Occipital lobe (tissue), 2 donors: ENCODE results near the gene TMOD3. TPM values are rescaled to one million over a fixed set of nuclear protein-coding genes. Genes with fewer than 3 reads are reported as not detected.

Experiments used
- DNase-seq: peaks from one replicate; lab custom pipeline; 2025; lab: John Stamatoyannopoulos, UW
- total RNA-seq: library from RNA; depleted of rRNA; stranded (reverse); fragments of >200 nt; gene quantifications from one replicate; pipeline ENCODE4 v1.2.3, GENCODE V29; 2014

Gene TMOD3
- total RNA-seq, 1 donor from 2014 or later = 81.7 TPM

DNA sequence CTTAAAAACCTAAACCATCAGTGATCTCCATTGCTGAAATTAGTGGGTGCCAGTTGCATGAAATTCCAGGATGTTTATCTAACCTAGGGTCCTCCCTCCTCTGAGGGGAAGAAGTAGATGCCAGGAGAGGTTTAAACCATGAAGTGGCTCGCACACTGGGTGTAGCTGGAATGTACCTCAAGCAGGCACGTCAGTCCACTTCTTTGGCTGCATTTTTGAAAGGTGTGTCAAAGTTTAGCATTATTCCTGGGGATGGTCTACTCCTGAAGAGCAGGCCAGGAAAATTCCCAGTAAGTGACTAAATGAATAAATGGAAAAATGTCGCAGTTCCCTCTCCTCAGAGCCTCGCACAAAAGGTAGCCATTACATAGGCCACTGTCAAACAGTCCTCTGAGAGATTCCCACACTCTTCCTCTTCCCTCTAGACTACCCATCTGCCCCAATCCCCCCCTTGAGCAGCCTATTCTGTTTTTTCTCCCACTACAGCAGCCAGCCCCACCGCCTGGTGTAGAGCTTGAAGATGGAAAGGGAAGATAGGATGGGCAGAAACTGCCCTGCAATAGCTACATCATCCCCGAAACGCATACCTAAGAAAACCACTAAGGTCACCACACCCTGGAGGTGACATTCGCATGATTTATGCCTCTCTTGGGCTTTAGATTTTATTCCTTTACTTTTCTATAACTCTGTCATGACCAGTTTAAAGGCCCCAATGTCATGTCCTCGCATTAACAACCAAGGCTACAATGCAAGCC, 655 bp upstream of the TMOD3 start:
- no peak for DNase-seq

DNA sequence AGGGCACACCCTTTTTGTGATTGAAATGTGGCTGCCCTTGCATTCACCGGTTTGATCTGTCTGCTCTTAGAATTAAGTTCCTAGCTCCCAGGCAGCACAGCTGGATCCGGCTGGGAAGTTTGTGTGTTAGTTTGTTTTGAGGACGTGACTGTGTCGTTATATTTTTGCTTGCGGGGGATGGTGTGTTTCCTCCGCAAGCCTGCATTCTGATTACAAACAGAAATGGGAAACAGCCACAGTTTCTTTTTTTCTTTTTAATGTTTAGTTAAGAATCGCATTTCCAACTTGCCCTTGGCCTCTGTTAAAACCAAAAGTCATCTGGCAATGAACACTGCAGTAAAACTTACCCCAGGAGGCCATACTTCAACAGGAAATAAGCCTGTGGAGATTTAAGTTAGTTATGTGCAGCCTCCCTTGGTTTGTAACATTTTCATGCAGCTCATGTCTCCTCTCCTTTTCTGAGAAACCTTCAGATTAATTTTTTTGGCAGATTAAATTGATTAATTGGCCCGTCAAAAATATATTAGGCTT, 888 bp downstream of the TMOD3 start:
- no peak for DNase-seq

DNA sequence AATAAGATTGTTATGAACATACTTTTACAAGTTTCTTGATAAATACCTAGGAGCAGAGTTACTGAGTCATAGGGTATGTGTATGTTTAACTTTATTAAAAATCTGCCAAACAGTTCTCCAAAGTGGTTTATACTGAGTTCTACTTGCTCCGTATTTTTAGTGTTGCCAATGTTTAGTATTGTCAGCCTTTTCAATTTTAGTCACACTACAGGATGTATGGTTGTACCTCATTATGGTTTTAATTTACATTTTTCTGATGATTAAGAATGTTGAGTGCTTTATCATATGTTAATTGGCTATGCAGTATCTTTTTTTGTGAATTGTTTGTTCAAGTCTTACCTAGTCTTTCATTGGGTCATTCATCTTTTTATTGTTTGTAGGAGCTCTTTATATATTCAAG, 4.3 kb downstream of the TMOD3 start:
- no peak for DNase-seq

DNA sequence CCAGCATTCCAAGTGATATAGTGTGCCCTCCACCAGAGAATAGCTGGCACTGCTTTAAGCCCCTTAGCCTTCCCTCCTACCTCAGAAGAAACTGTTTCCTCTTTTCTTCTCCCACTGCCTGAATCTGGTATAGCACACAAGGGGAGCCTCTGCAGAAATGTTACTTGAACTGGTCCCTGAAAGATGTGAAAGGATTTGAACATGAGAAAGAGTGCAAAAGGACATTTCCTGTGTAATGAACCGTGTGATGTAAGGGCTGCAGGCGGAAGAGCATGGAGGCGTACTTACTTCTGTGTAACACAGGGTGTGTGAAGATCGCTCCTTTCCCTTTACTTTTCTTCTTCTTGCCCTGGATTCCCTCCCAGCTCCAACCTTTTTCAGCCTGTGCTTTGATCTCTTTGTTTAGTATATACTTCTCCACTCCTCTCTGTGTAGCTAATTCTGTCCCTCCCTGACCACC, 8.4 kb downstream of the TMOD3 start:
- no peak for DNase-seq

DNA sequence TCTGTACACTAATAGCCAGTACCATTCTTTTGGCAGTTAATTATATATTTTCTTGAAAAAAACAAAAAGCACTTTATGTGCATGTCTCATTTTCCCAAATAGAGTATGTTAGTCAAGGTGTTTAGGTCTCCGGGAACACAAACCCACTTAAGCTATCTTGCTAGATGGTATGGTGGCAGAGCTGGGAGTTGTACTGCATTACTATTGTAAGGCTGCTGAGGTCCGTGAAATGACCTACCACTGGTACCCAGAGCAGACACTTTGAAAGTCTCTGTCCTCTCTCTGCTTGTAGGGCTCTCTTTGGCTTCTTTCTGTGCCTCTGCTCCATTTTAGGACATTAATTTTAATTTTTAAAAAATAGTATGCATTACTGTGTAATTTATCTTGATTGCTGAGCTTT, 8.8 kb downstream of the TMOD3 start:
- DNase-seq = no peak

DNA sequence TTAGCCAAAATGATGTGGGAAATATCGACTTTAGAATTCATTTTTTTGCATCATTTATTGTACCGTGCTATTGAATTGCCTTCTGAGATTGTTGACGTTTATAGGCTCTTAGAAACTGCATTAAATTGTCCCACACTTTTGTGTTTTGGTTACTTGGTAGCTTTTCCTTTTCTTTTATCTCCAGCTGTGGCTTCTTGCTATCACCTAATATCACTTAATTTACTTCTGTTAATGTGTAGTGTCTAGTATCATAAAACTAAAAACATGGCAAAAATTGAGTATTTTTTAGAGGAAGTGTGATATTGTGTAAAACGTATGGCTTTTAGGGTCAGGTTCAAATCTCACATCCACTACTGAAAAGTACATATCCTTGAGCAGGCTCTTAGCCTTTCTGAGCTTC, 11.2 kb downstream of the TMOD3 start:
- no peak for DNase-seq

DNA sequence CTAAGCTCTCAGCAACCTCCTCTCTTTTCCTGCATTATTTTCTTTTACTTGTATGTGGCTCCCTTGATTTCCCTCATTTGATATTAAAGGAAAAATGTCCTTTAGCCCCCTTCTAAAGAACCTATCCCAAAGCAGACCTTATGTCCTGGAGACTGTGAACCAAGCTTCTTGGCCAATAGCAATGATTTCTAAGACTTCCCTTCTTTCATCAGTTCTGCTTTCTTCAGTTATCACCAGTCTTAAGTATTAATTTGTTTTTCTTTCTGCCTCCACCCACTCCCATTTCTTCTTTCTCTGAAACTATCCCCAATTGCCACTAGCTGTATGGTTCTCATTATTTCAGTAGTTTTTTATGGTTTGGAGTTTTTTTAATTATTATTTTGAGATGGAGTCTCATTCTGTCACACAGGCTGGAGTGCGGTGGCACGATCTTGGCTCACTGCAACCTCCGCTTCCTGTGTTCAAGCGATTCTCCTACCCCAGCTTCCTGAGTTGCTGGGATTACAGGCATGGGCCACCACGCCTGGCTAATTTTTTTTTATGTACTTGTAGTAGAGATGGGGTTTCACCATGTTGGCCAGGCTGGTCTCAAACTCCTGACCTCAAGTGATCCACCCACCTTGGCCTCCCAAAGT, 12.1 kb downstream of the TMOD3 start:
- DNase-seq = no peak

DNA sequence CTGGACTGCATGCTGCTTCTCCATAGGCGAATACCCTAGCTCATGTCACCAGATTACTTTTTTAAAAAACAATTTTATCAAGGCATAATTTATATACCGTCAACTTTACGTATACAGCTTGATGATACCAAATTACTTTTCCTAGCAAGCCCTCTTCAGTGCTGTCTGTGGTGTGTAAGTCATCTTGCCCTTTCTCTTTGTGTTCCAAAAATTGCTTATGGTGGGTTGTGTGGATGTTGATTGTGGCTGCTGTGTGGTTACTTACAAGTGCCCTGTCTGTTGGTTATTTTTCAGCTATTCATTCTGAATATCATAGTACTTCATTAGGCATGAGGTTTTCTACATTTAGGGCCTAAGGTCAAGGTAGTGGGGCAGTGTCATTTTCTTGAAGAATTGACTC, 12.8 kb downstream of the TMOD3 start:
- no peak for DNase-seq

DNA sequence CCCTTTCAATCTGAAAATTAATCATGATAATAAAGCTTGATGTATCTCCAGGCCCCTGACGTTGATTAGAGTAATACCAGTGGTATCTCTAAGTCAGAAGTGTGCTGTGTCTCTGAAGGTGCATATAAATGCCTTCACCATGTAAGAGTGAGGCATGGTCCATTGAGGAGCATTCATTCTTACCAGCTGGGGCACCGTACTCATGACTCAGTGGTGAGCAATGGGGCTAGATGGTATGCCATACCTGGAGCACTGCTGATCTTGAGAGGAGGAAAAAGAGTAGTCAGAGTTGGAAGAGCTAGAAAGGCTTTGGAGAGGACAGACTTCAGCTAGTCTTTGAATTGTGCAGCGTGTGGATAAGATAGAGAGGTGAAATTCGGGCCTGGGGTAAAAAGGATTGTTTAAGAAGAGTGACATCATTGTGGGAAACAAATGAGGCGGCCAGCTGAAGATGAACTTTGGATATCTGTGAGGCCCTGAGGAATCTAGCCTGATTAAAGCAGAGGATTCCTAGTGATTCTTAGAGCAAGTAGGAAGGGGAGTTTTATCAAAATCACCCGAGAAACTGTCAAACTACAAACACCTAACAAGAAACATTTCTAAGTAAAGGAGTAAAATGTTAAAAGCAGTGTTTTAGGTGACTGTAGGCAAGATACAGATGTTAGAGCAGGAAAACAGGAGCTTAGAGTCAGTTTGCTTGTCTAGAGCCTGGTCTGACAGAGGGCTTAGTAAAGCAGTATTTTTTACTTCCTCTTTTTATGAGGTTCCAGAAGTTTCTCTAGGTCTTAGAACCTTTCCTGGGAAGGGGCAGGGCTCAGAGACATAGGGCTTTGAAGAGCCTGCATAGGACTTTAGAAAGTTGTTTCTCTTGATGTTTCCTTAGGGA, 13.6 kb downstream of the TMOD3 start:
- no peak for DNase-seq

DNA sequence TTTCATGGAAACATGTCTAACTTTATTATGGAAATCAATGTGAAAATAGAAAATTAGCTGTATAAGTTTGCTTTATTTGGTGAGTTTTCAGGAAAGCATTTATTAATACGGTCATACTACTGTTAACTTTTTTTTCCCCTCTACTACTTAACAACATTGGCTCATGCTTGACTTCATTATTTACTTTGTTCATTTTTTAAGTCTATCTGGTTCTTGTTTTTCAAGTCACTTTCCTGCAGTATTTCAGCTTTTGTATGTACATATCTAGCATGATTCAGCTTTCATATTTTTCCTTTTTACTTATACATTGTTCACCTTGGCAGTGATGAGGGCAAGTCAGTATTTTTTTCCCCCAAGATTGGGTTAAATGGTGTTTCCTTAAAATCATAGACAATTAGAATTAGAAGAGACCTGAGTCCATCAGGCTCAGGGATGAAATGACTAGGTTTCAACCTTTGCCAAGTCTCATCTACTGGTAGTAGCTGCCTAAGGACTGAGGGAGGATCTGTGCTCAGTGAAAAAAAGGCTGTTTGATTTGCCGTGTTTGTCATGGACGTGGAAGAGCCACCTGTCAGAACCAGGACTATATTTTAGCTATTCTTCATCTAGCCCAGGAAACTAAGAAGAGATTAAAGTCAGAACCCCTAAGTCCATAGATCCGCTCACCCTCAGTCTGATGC, 15.4 kb downstream of the TMOD3 start:
- no peak for DNase-seq

DNA sequence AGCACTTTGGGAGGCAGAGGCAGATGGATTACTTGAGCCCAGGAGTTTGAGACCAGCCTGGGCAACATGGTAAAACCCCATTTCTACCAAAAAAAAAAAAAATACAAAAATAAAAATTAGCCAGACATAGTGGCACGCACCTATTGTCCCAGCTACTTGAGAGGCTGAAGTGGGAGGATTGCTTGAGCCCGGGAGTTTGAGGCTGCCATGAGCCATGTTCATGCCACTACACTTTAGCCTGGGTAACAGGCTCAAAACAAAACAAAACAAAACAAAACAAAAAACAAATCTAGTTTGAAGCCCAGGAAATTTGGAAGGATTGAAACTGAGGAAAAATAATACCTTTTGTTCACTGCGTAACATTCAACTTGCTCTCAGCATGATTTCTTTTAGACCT, 16.6 kb downstream of the TMOD3 start:
- no peak for DNase-seq

DNA sequence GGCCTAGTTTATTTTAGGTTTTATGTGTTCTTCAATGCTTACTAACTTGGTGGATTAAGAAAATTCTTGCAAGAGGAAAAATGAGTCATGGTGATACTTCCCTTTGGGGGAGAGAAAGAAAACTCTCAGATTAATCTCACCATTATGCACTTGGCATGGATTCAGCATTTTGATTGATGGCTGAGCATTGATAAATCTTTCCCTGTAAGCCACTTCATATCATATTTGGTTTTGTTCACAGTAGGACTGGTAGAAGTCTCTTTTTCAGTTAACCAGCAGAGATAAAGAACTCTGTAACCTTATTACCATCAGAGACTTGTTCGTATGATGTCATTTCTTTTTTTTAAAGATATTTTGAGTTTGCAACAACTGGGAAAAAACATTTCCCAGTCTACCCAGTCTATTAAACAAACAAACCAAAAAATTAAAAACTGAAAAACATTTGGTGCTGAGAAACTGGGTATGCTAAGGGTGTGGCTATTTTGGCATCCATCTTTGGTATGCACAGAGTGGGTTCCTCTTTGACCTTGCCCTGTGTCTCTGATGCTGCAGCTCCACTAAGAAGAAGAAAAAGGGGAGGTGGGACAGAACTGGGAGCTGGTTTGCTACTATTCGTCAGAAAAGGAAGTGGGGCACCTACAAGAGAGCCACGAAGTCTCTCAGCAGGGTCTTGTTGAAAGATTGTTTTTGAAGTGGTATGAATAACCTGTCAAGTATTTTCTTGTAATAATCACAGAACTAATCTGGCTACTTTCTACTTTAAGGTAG, 17.2 kb downstream of the TMOD3 start:
- DNase-seq = no peak

DNA sequence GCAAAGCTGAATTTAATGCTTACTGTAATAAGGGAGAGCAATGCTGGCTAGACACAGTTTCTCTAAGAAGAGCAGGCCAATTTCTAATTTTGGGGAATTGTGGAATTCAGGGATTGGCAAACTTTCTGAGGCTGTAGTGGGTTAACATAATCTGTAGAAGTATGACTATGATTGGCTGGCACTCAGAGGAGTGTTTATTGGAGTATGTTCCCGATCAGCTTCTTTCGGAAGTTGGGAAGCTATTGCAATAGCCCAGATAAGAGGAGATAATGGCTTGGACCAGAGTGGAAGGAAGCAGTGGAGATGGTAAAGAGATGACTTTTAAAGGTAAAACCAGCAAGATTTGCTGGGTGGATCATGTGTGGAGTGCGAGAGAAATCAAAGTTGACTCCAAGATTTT, 19.4 kb downstream of the TMOD3 start:
- DNase-seq = no peak

DNA sequence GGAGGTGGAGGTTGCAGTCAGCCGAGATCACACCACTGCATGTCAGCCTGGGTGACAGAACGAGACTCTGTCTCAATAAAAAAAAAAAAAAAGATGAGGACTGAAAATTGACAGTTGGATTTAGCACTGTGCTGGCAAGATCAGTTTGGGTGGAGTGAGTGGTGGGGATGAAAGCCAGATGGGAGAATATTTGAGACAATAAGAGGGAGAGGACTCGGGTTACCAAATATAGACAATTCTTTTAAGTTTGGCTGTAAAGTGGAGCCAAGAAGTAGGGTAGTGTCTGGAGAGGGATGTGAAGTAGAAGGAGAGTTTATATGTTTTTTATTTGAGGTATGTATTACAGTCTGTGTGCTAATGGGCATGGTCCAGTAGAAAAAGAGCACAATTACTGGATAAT, 20.4 kb downstream of the TMOD3 start:
- DNase-seq = no peak

DNA sequence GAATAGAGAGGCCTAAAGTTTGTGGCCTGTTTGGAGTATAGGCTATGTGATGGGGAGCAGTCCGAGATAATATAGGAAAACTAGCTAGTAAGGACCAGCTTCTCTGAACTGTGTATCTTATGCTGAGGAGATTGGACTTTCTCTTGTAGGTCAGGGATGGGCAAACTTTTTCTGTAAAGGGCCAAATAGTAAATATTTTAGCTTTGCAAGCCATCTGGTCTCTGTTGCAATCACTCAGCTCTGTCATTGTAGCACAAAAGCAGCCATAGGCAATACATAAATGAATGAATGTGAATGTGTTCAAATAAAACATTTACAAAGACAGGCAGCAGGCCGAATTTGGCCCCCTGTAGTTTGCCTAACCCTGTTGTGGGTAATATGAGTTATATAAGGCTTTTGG, 24.5 kb downstream of the TMOD3 start:
- no peak for DNase-seq

DNA sequence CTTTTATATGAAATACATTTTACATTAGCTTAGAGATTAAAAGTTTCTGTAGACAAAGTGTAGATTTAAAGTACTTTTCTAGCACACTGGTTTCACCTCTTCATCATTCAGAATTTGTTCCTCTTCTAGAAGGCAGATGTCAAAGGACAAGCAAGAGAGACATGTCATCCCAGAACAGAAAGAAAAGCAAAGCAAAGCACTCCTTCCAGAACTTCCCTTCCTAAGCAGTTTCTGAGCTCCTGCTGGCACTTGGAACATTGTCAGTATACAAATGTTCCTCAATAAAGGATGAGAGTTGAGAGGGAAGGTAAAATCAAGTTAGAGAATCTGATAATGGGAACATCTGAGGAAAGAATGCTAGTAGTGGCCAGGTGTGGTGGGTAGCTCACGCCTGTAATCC, 26.2 kb downstream of the TMOD3 start:
- no peak for DNase-seq

DNA sequence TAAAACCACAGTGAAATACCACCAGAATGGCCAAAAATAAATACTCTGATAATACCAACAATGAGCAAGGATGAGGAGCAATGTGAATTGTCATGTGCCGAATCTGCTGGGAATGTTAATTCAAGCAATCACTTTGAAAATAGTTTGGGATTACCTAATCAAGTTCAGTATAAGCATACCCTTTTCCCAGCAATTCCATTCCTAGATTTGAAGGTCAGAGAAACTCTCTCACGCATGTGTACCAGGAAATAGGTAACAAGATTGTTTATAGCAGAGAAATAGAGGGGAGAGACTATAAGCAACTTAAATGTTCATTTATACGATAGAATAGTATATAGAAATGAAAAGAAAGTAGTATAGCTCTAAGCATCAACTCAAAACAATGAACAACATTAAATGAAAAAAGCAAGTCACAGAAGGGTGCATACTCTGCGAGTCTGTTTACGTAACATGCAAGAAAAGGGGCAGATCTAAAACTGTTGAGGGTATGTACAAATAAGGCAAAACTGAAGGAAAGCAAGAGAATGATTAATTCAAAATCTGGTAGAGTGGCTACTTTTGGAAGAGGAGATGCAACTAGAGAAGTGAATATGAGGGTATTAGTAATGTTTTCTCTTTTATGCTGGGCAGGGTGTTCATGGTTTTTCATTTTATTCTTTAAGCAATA, 27.4 kb downstream of the TMOD3 start:
- DNase-seq = no peak

DNA sequence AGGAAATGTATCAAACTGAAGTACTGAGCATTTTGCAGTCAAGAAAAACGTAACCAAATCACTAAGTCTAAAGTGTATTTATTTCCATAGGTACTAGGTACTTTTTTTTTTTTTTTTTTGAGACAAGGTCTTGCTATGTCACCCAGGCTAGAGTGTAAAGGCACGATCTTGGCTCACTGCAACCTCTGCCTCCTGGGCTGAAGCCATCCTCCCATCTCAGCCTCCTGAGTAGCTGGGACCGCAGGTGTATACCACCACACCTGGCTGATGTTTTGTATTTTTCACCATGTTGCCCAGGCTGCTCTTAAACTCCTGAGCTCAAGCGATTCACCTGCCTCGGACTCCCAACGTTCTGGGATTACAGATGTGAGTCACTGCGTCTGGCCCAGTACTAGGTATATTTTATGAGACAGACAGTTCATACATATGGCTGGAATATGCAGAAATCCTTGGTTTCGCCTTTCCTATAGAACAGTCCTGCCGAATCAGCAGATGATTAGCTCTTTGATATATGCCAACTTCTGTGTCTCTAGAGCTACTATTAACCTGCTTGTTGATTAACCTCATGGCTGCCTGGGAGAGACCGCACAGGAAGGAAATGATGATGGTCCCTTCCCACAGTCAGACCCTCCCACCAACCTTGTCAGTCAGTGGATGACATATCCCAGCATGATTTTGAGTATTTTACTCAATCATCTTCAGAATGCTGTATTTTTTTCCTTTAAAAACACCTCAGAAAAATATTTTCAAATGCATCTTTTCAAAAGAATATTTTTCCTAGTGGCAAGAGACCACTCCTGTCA, 32.3 kb downstream of the TMOD3 start:
- no peak for DNase-seq

DNA sequence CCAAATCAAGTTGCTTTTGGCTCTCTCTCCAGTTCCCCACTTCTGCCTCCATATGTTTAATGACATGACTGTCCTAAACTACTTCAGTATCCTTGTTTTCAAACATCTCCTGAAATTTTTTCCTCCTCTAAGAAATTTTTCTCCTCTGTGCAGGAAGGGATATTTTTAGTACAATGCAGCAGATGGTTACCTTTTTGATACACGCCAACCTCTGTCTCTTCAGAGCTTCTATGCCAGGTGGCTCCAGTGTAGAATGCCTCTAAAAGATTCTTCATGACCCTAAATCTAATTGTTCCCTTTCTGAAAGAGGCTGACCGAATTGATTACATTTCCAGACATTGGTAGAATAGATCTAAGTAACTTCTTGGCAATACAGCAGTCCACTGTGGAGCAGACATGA, 33.7 kb downstream of the TMOD3 start:
- no peak for DNase-seq
